ENCODE data around the gene ENOX1. TPM values are rescaled to one million over a fixed set of nuclear protein-coding genes. Genes with fewer than 3 reads are reported as not detected.

The ENOX1 gene
- total and polyA plus RNA-seq, 2 of the 8 experiments (the other 6 are each of a cell fraction or from before 2014, with no cell fraction given): 0.23 to 0.37 TPM

GRCh38 chr13:43193789-43194420, 592.9 kb downstream of the ENOX1 start:
- ChIA-PET CTCF (ENCODE audit: partially characterized antibody) (interaction anchor here (1.6 kb wide), 2 partner anchors 8 to 230 kb away, joined by 3 to 7 read pairs; no protein-coding TSS in a partner anchor), POLR2A (ENCODE audit: partially characterized antibody) (interaction anchor here (1.1 kb wide), 1 partner anchor 11 kb away, joined by 4 read pairs; no protein-coding TSS in a partner anchor)
- no peak for FAIRE-seq
- H4K20me1 ChIP-seq (replicated peaks in 1 of 2; ENCODE audit: control insufficient read depth in 1 of 2, insufficient read depth in 2 of 2, low read length in 2 of 2): no peaks in the 10 kb centered on the region
- H3K4me2 ChIP-seq (ENCODE audit: insufficient read depth in 1 of 2, low read depth in 2 of 2, low read length in 2 of 2): no peak overlapping the region
- H3K23me2 ChIP-seq (ENCODE audit: low read depth, low read length): 0 out of 2 replicates have a peak, but pooled peaks cover 3% of the 10 kb centered on the region
- H2AFZ ChIP-seq (ENCODE audit: low read length): no peak overlapping the region
- no peaks in the 10 kb centered on the region; the same call in 1 of the 2 replicates for H3K79me1 ChIP-seq (ENCODE audit: low read depth, low read length)
- H3K56ac ChIP-seq (replicated peaks; ENCODE audit: insufficient read length, low read depth, low read length): no peak overlapping the region
- no peak overlapping the region for H4K5ac ChIP-seq (ENCODE audit: insufficient read length, low read depth, low read length)
- H3K4ac ChIP-seq (replicated peaks; ENCODE audit: insufficient read length, low read depth, low read length): no peak overlapping the region
- no peaks in the 10 kb centered on the region for H3K9me3 ChIP-seq (ENCODE audit: insufficient read depth in 2 of 2, low read depth in 1 of 2, low read length in 1 of 2)
- no peak overlapping the region for H2BK12ac ChIP-seq (ENCODE audit: low read depth, low read length)
- no peak overlapping the region for H2BK120ac ChIP-seq (replicated peaks; ENCODE audit: low read depth, low read length)
- no peaks in the 10 kb centered on the region; a peak in 1 of 7 replicates for H3K27me3 ChIP-seq (replicated peaks in 1 of 4; ENCODE audit: control insufficient read depth in 3 of 4, extremely low read depth in 1 of 4, insufficient read depth in 3 of 4, low read length in 3 of 4)
- H4K8ac ChIP-seq (ENCODE audit: extremely low read depth, insufficient read depth, low read length): no peak overlapping the region
- no peak overlapping the region for H3K9ac ChIP-seq (replicated peaks in 1 of 4; ENCODE audit: extremely low read depth in 1 of 4, low read depth in 3 of 4, low read length in 3 of 4)
- H4K91ac ChIP-seq (replicated peaks; ENCODE audit: insufficient read length, low read length): no peak overlapping the region
- no peaks in the 10 kb centered on the region for H3K79me2 ChIP-seq (ENCODE audit: control insufficient read depth in 1 of 2, insufficient read depth in 2 of 2, low read length in 2 of 2)
- H3K4me3 ChIP-seq (ENCODE audit: extremely low read depth in 1 of 4, insufficient read depth in 2 of 4, low read depth in 3 of 4, low read length in 4 of 4): no peak overlapping the region
- no peak overlapping the region for H3K23ac ChIP-seq (ENCODE audit: insufficient read length)
- no peaks in the 10 kb centered on the region for H3K4me1 ChIP-seq (replicated peaks in 1 of 4; ENCODE audit: control insufficient read depth in 3 of 4, insufficient read depth in 4 of 4, low read length in 3 of 4)
- H3K36me3 ChIP-seq (ENCODE audit: control insufficient read depth in 2 of 4, insufficient read depth in 4 of 4, low read length in 3 of 4): no peaks in the 10 kb centered on the region
- H2BK15ac ChIP-seq (ENCODE audit: low read length): no peak overlapping the region
- H2BK5ac ChIP-seq (ENCODE audit: low read depth, low read length): no peak overlapping the region
- no peak overlapping the region for H2AK5ac ChIP-seq (ENCODE audit: low read depth, low read length)
- H3K27ac ChIP-seq (ENCODE audit: low read depth, low read length): no peak overlapping the region
- WGBS, 2 experiments (ENCODE audit: extremely low coverage in 1 of 2, insufficient coverage in 1 of 2, insufficient read length in 1 of 2, insufficient replicate concordance in 2 of 2, low coverage in 1 of 2, low lambda C conversion rate in 2 of 2, missing lambda C conversion rate in 1 of 2): 92% methylated on average over 14 of the region's 14 CpGs; no CpG with 5 or more reads in 1 of the 2 experiments
- no peak overlapping the region for H2BK20ac ChIP-seq (ENCODE audit: low read length)
- H3K14ac ChIP-seq (ENCODE audit: insufficient read length): no peak overlapping the region
- TF ChIP-seq JUN (IDR thresholded peaks at IDR 0.05; ENCODE audit: low read depth, low read length): no peak
- TF ChIP-seq YY1 (IDR thresholded peaks at IDR 0.05; ENCODE audit: low read depth, low read length): no peak
- no peak for TF ChIP-seq GTF2F1 (IDR thresholded peaks at IDR 0.05; ENCODE audit: borderline replicate concordance, low read depth, low read length)
- TF ChIP-seq SAP30 (IDR thresholded peaks at IDR 0.05; ENCODE audit: insufficient read depth, insufficient replicate concordance, low read length): no peak
- no peak for TF ChIP-seq HDAC6 (IDR thresholded peaks at IDR 0.05; ENCODE audit: low read depth, low read length)
- no peak for TF ChIP-seq BRCA1 (IDR thresholded peaks at IDR 0.05; ENCODE audit: low read depth, low read length)
- TF ChIP-seq TAF7 (optimal IDR thresholded peaks at IDR 0.05; ENCODE audit: borderline replicate concordance, low read depth, low read length): no peak
- no peak for TF ChIP-seq RAD21 (IDR thresholded peaks at IDR 0.05 in 1 of 2, conservative IDR thresholded peaks at IDR 0.05 in 1 of 2; ENCODE audit: low read depth in 2 of 2, low read length in 2 of 2)
- no peak for TF ChIP-seq TCF12 (IDR thresholded peaks at IDR 0.05; ENCODE audit: low read depth, low read length)
- TF ChIP-seq CTBP2 (IDR thresholded peaks at IDR 0.05; ENCODE audit: borderline replicate concordance, insufficient read depth, insufficient read length, low read length): no peak
- no peak for TF ChIP-seq KDM1A (IDR thresholded peaks at IDR 0.05; ENCODE audit: borderline replicate concordance, low read length)
- TF ChIP-seq SP1 (IDR thresholded peaks at IDR 0.05; ENCODE audit: low read depth, low read length): no peak
- H3K18ac ChIP-seq (ENCODE audit: extremely low read depth, low read length): no peak overlapping the region
- DNase-seq (ENCODE audit: low read depth in 1 of 2, low spot score in 2 of 2): no peak

Data from H1 (cell line).